ENCODE measurements around the gene INPP5B. TPM values are rescaled to one million over a fixed set of nuclear protein-coding genes. Genes with fewer than 3 reads are reported as not detected.

INPP5B gene
- total and polyA plus RNA-seq, 2 of the 13 experiments (the other 11 are each of a cell fraction or from before 2014, with no cell fraction given), result 9.0 to 9.8 TPM

GRCh38 chr1:37859507-37860345 lies 87.1 kb downstream of the INPP5B start, which contains the start of gene MTF1 (continued):
- TF ChIP-seq ARHGAP35 (CRISPR knock-in tag; IDR thresholded peaks at IDR 0.05; ENCODE audit: borderline replicate concordance), result peak; percentile 32; the same call in 1 of the 2 replicates
- TF ChIP-seq KLF9 (CRISPR knock-in tag; IDR thresholded peaks at IDR 0.05; ENCODE audit: low read depth), result no peak
- TF ChIP-seq XBP1 (CRISPR knock-in tag; IDR thresholded peaks at IDR 0.05), result no peak
- TF ChIP-seq ZNF264 (CRISPR knock-in tag; IDR thresholded peaks at IDR 0.05), result 0 out of 2 replicates have a peak, but pooled peaks have one; percentile 24
- TF ChIP-seq ZNF350 (CRISPR knock-in tag; IDR thresholded peaks at IDR 0.05; ENCODE audit: borderline replicate concordance, low read depth), result peak; percentile 84; the same call in 1 of the 2 replicates
- TF ChIP-seq GLI4 (CRISPR knock-in tag; IDR thresholded peaks at IDR 0.05; ENCODE audit: borderline replicate concordance), result peak; percentile 75; the same call in 1 of the 2 replicates
- TF ChIP-seq PHF21A (CRISPR knock-in tag; IDR thresholded peaks at IDR 0.05), result peak; percentile 65; the same call in 1 of the 2 replicates
- peak; percentile 93 for TF ChIP-seq UBTF (CRISPR knock-in tag; IDR thresholded peaks at IDR 0.05)
- TF ChIP-seq PAWR (CRISPR knock-in tag; IDR thresholded peaks at IDR 0.05; ENCODE audit: borderline replicate concordance), result 0 out of 2 replicates have a peak, but pooled peaks have one; percentile 65
- TF ChIP-seq DNMT3B (CRISPR knock-in tag; conservative IDR thresholded peaks at IDR 0.05), result no peak
- TF ChIP-seq ZNF878 (CRISPR knock-in tag; IDR thresholded peaks at IDR 0.05), result no peak
- no peak for TF ChIP-seq ZNF337 (CRISPR knock-in tag; IDR thresholded peaks at IDR 0.05; ENCODE audit: borderline replicate concordance, low read depth)
- no peak; the same call in 1 of the 2 replicates for TF ChIP-seq ZNF891 (CRISPR knock-in tag; IDR thresholded peaks at IDR 0.05)
- no peak; the same call in 1 of the 2 replicates for TF ChIP-seq DR1 (CRISPR knock-in tag; IDR thresholded peaks at IDR 0.05)
- no peak for TF ChIP-seq ZNF564 (CRISPR knock-in tag; IDR thresholded peaks at IDR 0.05)
- peak; percentile 91 for TF ChIP-seq NFYC (CRISPR knock-in tag; IDR thresholded peaks at IDR 0.05)
- peak; percentile 11; the same call in 1 of the 2 replicates for TF ChIP-seq ZNF253 (CRISPR knock-in tag; IDR thresholded peaks at IDR 0.05; ENCODE audit: borderline replicate concordance)
- TF ChIP-seq REL (CRISPR knock-in tag; conservative IDR thresholded peaks at IDR 0.05), result no peak
- peak; percentile 30; the same call in 1 of the 2 replicates for TF ChIP-seq MEIS2 (CRISPR knock-in tag; IDR thresholded peaks at IDR 0.05)
- TF ChIP-seq PCBP2 (optimal IDR thresholded peaks at IDR 0.05; ENCODE audit: low read depth, low read length, poor library complexity, severe bottlenecking), result no peak
- no peak; the same call in 1 of the 2 replicates for TF ChIP-seq TOE1 (CRISPR knock-in tag; IDR thresholded peaks at IDR 0.05)
- TF ChIP-seq SKI (IDR thresholded peaks at IDR 0.05; ENCODE audit: partially characterized antibody), result no peak
- no peak for TF ChIP-seq RCOR2 (CRISPR knock-in tag; IDR thresholded peaks at IDR 0.05)
- no peak for TF ChIP-seq ZNF841 (CRISPR knock-in tag; IDR thresholded peaks at IDR 0.05; ENCODE audit: borderline replicate concordance)
- no peak for TF ChIP-seq ZNF256 (CRISPR knock-in tag; conservative IDR thresholded peaks at IDR 0.05)
- peak; percentile 82; the same call in 1 of the 2 replicates for TF ChIP-seq GTF3A (CRISPR knock-in tag; conservative IDR thresholded peaks at IDR 0.05)
- no peak for TF ChIP-seq ZNF18 (CRISPR knock-in tag; IDR thresholded peaks at IDR 0.05; ENCODE audit: insufficient replicate concordance)
